ENCODE results near the gene GABBR1. TPM values are rescaled to one million over a fixed set of nuclear protein-coding genes. Genes with fewer than 3 reads are reported as not detected.

GABBR1 gene
- total RNA-seq, 1 experiment from 2014 or later, result 146 TPM

DNA sequence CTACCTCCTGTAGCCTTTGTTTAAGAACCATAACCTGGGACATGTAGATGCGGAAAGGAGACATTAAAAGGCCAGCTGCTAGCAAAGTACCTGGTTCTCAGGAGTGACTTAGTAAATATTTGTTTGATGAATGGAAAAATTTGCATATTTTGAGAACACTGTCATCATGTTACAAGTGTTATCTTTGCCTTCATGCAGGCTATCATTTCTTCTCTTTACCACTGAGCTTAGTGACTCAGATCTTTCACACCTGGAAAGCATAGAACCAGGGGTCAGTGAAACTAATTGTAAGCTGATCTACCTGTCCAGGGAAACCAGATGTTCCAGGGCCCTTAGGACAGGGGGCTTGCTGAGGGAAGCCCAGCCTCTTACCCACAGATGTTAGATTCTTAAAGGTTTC, 42.6 kb upstream of the GABBR1 start:
- no peak overlapping the region for H2BK15ac ChIP-seq (ENCODE audit: low read depth, low read length)
- H3K36me3 Mint-ChIP-seq (ENCODE audit: insufficient read depth in 1 of 3, low read depth in 3 of 3), result peaks cover 1 to 9% (median 5%) of the 10 kb centered on the region in 3 experiments; a peak in 5 of 7 replicates
- peaks cover 27 to 35% of the 10 kb centered on the region in 2 experiments for H3K4me1 Mint-ChIP-seq

More for the DNA sequence above, 42.6 kb upstream of the GABBR1 start:
- Histone ChIP-seq H3K9ac (ENCODE audit: extremely low read depth, insufficient read length, low read length) (no peak overlapping the region), H3T11ph (ENCODE audit: low read length) (no peak overlapping the region), H3K79me1 (ENCODE audit: insufficient read depth, low read depth, low read length, poor library complexity, severe bottlenecking) (no peaks in the 10 kb centered on the region), H4K8ac (replicated peaks; ENCODE audit: insufficient read length, low read depth, low read length) (no peak overlapping the region), H4K91ac (ENCODE audit: insufficient read length, low read depth, low read length) (no peak overlapping the region), H3K27me3 (ENCODE audit: insufficient read depth, low read length) (no peaks in the 10 kb centered on the region), H2AFZ (ENCODE audit: low read length) (no peak overlapping the region), H2BK5ac (ENCODE audit: insufficient read length, low read length) (no peak overlapping the region), H3K9me3 (ENCODE audit: control insufficient read depth, low read depth, low read length) (no peaks in the 10 kb centered on the region), H3K4me2 (ENCODE audit: insufficient read depth, insufficient read length, low read length) (no peak overlapping the region), H2AK5ac (ENCODE audit: insufficient read length, low read length) (no peak overlapping the region), H3K4me1 (ENCODE audit: insufficient read depth, low read length) (peaks cover 2% of the 10 kb centered on the region; the same call in 1 of the 2 replicates), H4K20me1 (ENCODE audit: control insufficient read depth, insufficient read depth, insufficient read length) (no peaks in the 10 kb centered on the region), H3K27ac (ENCODE audit: insufficient read length, low read depth, low read length) (no peak overlapping the region), H2BK120ac (ENCODE audit: low read depth, low read length, poor library complexity, severe bottlenecking) (no peak overlapping the region), H3K79me2 (ENCODE audit: insufficient read depth, low read length) (no peaks in the 10 kb centered on the region), H4K5ac (ENCODE audit: insufficient read length, low read depth, low read length) (no peak overlapping the region), H3K18ac (ENCODE audit: insufficient read length, low read depth, low read length) (no peak overlapping the region), H3K56ac (ENCODE audit: insufficient read length, low read depth, low read length) (no peak overlapping the region), H3K14ac (ENCODE audit: insufficient read depth, low read length) (no peak overlapping the region; the same call in 1 of the 2 replicates), H3K23ac (ENCODE audit: insufficient read length, low read depth, low read length) (no peak overlapping the region), H2BK20ac (ENCODE audit: low read depth, low read length, poor library complexity, severe bottlenecking) (no peak overlapping the region), H3K23me2 (ENCODE audit: insufficient read length, low read depth, low read length, poor library complexity, severe bottlenecking) (no peaks in the 10 kb centered on the region), H3K4ac (ENCODE audit: low read depth, low read length) (no peak overlapping the region), H2BK12ac (ENCODE audit: insufficient read length, low read depth, low read length) (no peak overlapping the region)
- no peak overlapping the region for H3K4me3 Mint-ChIP-seq
- H3K27me3 Mint-ChIP-seq (ENCODE audit: low read depth), result peaks cover 2% of the 10 kb centered on the region; the same call in 1 of the 2 replicates
- DNase-seq, result no peak
- H3K27ac Mint-ChIP-seq, result peak overlapping the region in 1 of 3 experiments; percentile 52; a peak in 1 of 7 replicates
- TF ChIP-seq, protein P1, sequence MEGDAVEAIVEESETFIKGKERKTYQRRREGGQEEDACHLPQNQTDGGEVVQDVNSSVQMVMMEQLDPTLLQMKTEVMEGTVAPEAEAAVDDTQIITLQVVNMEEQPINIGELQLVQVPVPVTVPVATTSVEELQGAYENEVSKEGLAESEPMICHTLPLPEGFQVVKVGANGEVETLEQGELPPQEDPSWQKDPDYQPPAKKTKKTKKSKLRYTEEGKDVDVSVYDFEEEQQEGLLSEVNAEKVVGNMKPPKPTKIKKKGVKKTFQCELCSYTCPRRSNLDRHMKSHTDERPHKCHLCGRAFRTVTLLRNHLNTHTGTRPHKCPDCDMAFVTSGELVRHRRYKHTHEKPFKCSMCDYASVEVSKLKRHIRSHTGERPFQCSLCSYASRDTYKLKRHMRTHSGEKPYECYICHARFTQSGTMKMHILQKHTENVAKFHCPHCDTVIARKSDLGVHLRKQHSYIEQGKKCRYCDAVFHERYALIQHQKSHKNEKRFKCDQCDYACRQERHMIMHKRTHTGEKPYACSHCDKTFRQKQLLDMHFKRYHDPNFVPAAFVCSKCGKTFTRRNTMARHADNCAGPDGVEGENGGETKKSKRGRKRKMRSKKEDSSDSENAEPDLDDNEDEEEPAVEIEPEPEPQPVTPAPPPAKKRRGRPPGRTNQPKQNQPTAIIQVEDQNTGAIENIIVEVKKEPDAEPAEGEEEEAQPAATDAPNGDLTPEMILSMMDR (conservative IDR thresholded peaks at IDR 0.05), result no peak
- WGBS (ENCODE audit: extremely low coverage, insufficient read length, low lambda C conversion rate), result no CpG with 5 or more reads among the region's 1 CpG
- peaks cover 0 to 2% of the 10 kb centered on the region in 2 experiments; a peak in 2 of 5 replicates for H3K9me3 Mint-ChIP-seq
